Dedifferentiated amniotic fluid mesenchymal stem cell (primary cell): ENCODE data around the gene TMCO2.

Experiments
- DNase-seq: peaks from one replicate; pipeline ENCODE4 v3.0.0-alpha.2; 2016; ENCODE audit errors: extremely low spot score

TMCO2 gene

GRCh38 chr1:40257688-40258444, 10.1 kb downstream of the TMCO2 start, which contains the start of gene ZMPSTE24:
ZMPSTE24 (plus strand) TSS chr1:40258236; CDS start chr1:40258272, 36 bp downstream.
- peak; percentile 98 for DNase-seq

- no peak for DNase-seq
Measured at GRCh38 chr1:40258445-40258769, 10.7 kb downstream of the TMCO2 start.

GRCh38 chr1:40264354-40264781, 16.6 kb downstream of the TMCO2 start:
- no peak for DNase-seq

GRCh38 chr1:40265298-40265697, 17.6 kb downstream of the TMCO2 start:
- DNase-seq = no peak

GRCh38 chr1:40265919-40266318, 18.2 kb downstream of the TMCO2 start:
- DNase-seq = no peak

GRCh38 chr1:40266786-40267535, 19.2 kb downstream of the TMCO2 start:
- DNase-seq = no peak

GRCh38 chr1:40267767-40268187, 20.0 kb downstream of the TMCO2 start:
- peak; percentile 98 for DNase-seq

- DNase-seq = no peak
Measured at GRCh38 chr1:40268211-40268610, 20.5 kb downstream of the TMCO2 start.

GRCh38 chr1:40270152-40270834, 22.6 kb downstream of the TMCO2 start:
- no peak for DNase-seq

GRCh38 chr1:40272653-40273213, 25.0 kb downstream of the TMCO2 start:
- DNase-seq = no peak

GRCh38 chr1:40273547-40274166, 25.9 kb downstream of the TMCO2 start:
- no peak for DNase-seq

- no peak for DNase-seq
Measured at GRCh38 chr1:40274331-40274730, 26.6 kb downstream of the TMCO2 start.

GRCh38 chr1:40276122-40276521, 28.4 kb downstream of the TMCO2 start:
- DNase-seq = no peak

GRCh38 chr1:40281853-40282252, 34.1 kb downstream of the TMCO2 start:
- DNase-seq = no peak

- DNase-seq = no peak
Measured at GRCh38 chr1:40291293-40291692, 43.6 kb downstream of the TMCO2 start.

- DNase-seq = no peak
Measured at GRCh38 chr1:40299366-40300248, 51.9 kb downstream of the TMCO2 start.

GRCh38 chr1:40300249-40300567, 52.5 kb downstream of the TMCO2 start:
- DNase-seq = no peak

GRCh38 chr1:40300651-40301050, 52.9 kb downstream of the TMCO2 start:
- DNase-seq = no peak

- no peak for DNase-seq
Measured at GRCh38 chr1:40301066-40301465, 53.3 kb downstream of the TMCO2 start.
